OCI-LY3 (cell line): Measurements from ENCODE around the gene PRR35.

Experiments used
- H2AFZ ChIP-seq: fragments of 200-600, 300-600 bp; shearing (Covaris generic); 2 replicates; pipeline ENCODE4 v1.6.0; 2014; ENCODE audit warnings: antibody characterized with exemption, low read depth, low read length
- H3K27ac ChIP-seq: fragments of 200-600, 300-600 bp; sonication (generic); 2 replicates; pipeline ENCODE4 v1.5.1; 2014; ENCODE audit warnings: mild to moderate bottlenecking, low read length, moderate library complexity, mixed read lengths
- H3K27me3 ChIP-seq: fragments of 200-600, 300-600 bp; sonication (generic); 2 replicates; pipeline ENCODE4 v1.6.1; 2014; ENCODE audit warnings: low read depth, low read length, mixed read lengths
- H3K36me3 ChIP-seq: fragments of 200-600, 300-600 bp; sonication (generic); replicated peaks from 2 replicates; pipeline ENCODE3; 2014; ENCODE audit warnings: low read depth, low read length, mixed read lengths
- H3K4me1 ChIP-seq: fragments of 300-600, 200-600 bp; sonication (generic); 2 replicates; pipeline ENCODE4 v1.6.1; 2014; ENCODE audit warnings: low read length, mixed read lengths
- H3K4me2 ChIP-seq: fragments of 200-600, 300-600 bp; sonication (generic); 2 replicates; pipeline ENCODE4 v1.6.1; 2014; ENCODE audit warnings: low read length, mixed read lengths
- H3K4me3 ChIP-seq: fragments of 300-600, 200-600 bp; sonication (generic); 2 replicates; pipeline ENCODE4 v1.5.1; 2014; ENCODE audit warnings: antibody characterized with exemption, mild to moderate bottlenecking, low read length, moderate library complexity
- H3K79me2 ChIP-seq: fragments of 300-600, 200-600 bp; shearing (Covaris generic); 2 replicates; pipeline ENCODE4 v1.6.1; 2014; ENCODE audit warnings: mild to moderate bottlenecking, low read length, mixed read lengths
- H3K9ac ChIP-seq: fragments of 300-600, 200-600 bp; shearing (Covaris generic); 2 replicates; pipeline ENCODE4 v1.6.0; 2014; ENCODE audit warnings: mild to moderate bottlenecking, low read length, moderate library complexity
- H3K9me3 ChIP-seq: fragments of 200-600, 300-600 bp; shearing (Covaris generic); 2 replicates; pipeline ENCODE4 v1.6.1; 2014; ENCODE audit warnings: low read length, mixed read lengths; ENCODE audit not compliant: insufficient read depth
- H4K20me1 ChIP-seq: fragments of 200-600, 300-600 bp; sonication (generic); 2 replicates; pipeline ENCODE4 v1.6.1; 2016; ENCODE audit warnings: low read length, mixed read lengths; ENCODE audit not compliant: insufficient read depth
- EZH2phosphoT487 ChIP-seq: fragments of 200-600 bp; shearing (Covaris generic); IDR thresholded peaks from 2 replicates; pipeline ENCODE4 v1.6.1; 2018; ENCODE audit warnings: antibody characterized with exemption, mixed run types, low read depth
- TF ChIP-seq, protein P1 (sequence below): fragments of 200-600, 300-600 bp; sonication (generic); IDR thresholded peaks from 2 replicates; pipeline ENCODE4 v1.5.1; 2014; ENCODE audit warnings: antibody characterized with exemption, low read length, low read depth

PRR35 gene

DNA sequence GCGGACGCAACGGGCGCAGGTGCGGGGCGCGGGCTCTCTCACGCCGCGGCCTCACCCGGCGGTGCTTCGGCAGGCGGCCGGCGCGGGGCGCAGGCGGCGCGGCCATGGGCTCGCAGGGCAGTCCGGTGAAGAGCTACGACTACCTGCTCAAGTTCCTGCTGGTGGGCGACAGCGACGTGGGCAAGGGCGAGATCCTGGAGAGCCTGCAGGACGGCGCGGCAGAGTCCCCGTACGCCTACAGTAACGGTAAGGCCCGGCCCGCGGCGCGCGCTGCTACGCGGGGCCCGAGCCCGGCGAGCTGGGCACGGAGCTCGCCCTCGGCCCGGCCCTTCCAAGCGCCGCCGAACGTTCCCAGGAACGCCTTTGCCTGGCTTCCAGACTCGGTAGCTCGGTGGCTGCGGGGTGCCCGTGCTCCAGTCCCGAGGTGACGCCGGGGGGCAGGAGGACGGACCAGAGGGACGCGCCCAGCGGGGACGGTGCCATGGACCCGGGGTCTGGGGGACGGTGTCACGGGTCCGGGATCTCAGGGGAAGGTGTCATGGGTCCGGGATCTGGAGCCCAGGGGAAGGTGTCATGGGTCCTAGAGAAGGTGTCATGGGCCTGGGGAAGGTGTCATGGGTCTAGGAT lies 30.1 kb downstream of the PRR35 start:
- Histone ChIP-seq H3K9me3 (no peaks in the 10 kb centered on the region), H3K36me3 (peaks cover 4% of the 10 kb centered on the region), H3K4me3 (peak overlapping the region; percentile 95), H3K4me2 (peak overlapping the region; percentile 100), H3K9ac (peak overlapping the region; percentile 85), H3K79me2 (peaks cover 27% of the 10 kb centered on the region), H2AFZ (no peak overlapping the region), H4K20me1 (peaks cover 12% of the 10 kb centered on the region; the same call in 1 of the 2 replicates), H3K27me3 (no peaks in the 10 kb centered on the region; the same call in 1 of the 2 replicates), H3K27ac (0 out of 2 replicates have a peak overlapping the region, but pooled peaks have one; percentile 13), H3K4me1 (peaks cover 14% of the 10 kb centered on the region)
- no peak for TF ChIP-seq EZH2phosphoT487
- TF ChIP-seq, protein P1, sequence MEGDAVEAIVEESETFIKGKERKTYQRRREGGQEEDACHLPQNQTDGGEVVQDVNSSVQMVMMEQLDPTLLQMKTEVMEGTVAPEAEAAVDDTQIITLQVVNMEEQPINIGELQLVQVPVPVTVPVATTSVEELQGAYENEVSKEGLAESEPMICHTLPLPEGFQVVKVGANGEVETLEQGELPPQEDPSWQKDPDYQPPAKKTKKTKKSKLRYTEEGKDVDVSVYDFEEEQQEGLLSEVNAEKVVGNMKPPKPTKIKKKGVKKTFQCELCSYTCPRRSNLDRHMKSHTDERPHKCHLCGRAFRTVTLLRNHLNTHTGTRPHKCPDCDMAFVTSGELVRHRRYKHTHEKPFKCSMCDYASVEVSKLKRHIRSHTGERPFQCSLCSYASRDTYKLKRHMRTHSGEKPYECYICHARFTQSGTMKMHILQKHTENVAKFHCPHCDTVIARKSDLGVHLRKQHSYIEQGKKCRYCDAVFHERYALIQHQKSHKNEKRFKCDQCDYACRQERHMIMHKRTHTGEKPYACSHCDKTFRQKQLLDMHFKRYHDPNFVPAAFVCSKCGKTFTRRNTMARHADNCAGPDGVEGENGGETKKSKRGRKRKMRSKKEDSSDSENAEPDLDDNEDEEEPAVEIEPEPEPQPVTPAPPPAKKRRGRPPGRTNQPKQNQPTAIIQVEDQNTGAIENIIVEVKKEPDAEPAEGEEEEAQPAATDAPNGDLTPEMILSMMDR: no peak

DNA sequence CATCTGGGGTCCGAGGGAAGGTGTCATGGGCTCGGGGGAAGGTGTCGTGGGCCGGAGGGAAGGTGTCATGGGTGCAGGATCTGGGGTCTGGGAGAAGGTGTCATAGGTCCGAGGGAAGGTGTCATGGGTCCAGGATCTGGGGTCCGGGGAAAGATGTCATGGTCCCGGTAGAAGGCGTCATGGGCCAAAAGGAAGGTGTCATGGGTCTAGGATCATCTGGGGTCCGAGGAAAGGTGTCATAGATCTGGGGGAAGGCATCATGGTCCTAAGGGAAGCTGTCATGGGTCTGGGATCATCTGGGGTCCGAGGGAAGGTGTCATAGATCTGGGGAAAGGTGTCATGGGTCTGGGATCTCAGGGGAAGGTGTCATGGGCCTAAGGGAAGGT lies 30.6 kb downstream of the PRR35 start:
- TF ChIP-seq, protein P1: no peak
- TF ChIP-seq EZH2phosphoT487: no peak

DNA sequence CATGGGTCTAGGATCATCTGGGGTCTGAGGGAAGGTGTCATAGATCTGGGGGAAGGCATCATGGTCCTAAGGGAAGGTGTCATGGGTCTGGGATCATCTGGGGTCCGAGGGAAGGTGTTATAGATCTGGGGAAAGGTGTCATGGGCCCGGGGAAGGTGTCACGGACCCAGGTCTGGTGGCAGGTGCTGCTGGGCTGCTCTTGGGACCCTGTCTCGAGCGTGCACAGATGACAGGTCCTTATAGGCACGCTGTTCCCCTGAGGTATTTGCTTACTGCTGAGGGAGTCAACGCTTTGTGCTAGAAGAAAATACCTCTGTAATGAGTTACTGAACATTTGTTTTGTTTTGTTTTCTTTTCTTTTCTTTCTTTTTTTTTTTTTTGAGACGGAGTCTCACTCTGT lies 31.0 kb downstream of the PRR35 start:
- Histone ChIP-seq H3K4me1 (peaks cover 14% of the 10 kb centered on the region), H2AFZ (no peak overlapping the region), H3K4me2 (peak overlapping the region; percentile 100), H3K9me3 (no peaks in the 10 kb centered on the region), H3K27ac (no peak overlapping the region), H3K9ac (no peak overlapping the region), H3K4me3 (peak overlapping the region; percentile 95), H4K20me1 (peaks cover 12% of the 10 kb centered on the region; the same call in 1 of the 2 replicates), H3K79me2 (peaks cover 27% of the 10 kb centered on the region), H3K27me3 (no peaks in the 10 kb centered on the region), H3K36me3 (peaks cover 4% of the 10 kb centered on the region)
- TF ChIP-seq EZH2phosphoT487: no peak
- TF ChIP-seq, protein P1: no peak

More for the DNA sequence above, 30.6 kb downstream of the PRR35 start:
- Histone ChIP-seq H3K27ac (no peak overlapping the region), H4K20me1 (peaks cover 12% of the 10 kb centered on the region; the same call in 1 of the 2 replicates), H3K9ac (peak overlapping the region; percentile 85), H3K36me3 (peaks cover 4% of the 10 kb centered on the region), H3K27me3 (no peaks in the 10 kb centered on the region), H3K4me1 (peaks cover 14% of the 10 kb centered on the region), H3K9me3 (no peaks in the 10 kb centered on the region), H3K79me2 (peaks cover 27% of the 10 kb centered on the region), H2AFZ (no peak overlapping the region), H3K4me2 (peak overlapping the region; percentile 100), H3K4me3 (peak overlapping the region; percentile 95)

DNA sequence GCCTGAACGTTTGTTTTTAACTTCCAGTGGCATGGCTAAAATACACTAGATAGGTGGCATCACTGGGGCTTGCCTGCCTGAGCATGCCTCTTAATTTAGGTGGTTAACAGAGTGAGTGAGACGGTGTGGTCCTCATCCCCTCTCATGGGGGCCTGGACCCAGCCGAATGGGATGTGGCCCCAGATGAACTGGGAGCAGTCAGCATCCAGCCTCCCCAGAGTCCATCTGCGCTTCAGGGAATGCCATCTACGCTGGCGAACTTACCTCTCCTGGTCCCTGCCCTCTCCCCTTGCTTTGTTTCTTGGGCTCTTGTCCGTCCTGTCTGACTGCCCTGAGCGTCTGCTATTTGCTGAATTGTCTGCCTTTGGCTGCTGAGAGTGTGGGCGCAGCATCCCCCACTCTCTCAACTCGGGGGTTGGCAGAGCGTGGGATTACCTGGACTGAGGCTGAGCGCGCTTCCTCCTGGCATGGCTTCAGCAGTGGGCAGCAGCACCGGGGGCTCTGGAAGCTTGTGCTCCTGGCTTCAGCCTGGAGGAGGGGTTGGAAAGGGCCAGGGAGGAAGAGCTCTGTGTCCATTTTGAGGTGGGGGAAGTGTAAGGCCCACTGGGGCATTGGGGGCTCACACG lies 31.8 kb downstream of the PRR35 start:
- no peaks in the 10 kb centered on the region for H3K27me3 ChIP-seq
- H3K9ac ChIP-seq: no peak overlapping the region
- H3K4me3 ChIP-seq: no peak overlapping the region
- H3K4me2 ChIP-seq: no peak overlapping the region
- no peak overlapping the region for H2AFZ ChIP-seq
- peaks cover 14% of the 10 kb centered on the region for H3K4me1 ChIP-seq
- no peak for TF ChIP-seq EZH2phosphoT487
- TF ChIP-seq, protein P1: no peak
- peaks cover 26% of the 10 kb centered on the region for H3K79me2 ChIP-seq
- no peak overlapping the region for H3K27ac ChIP-seq
- H3K9me3 ChIP-seq: no peaks in the 10 kb centered on the region
- H3K36me3 ChIP-seq: peaks cover 4% of the 10 kb centered on the region
- peaks cover 12% of the 10 kb centered on the region; the same call in 1 of the 2 replicates for H4K20me1 ChIP-seq
